ENCODE data around the gene NFKB1. TPM values are rescaled to one million over a fixed set of nuclear protein-coding genes. Genes with fewer than 3 reads are reported as not detected.

The NFKB1 gene
- total and polyA plus RNA-seq, 10 of the 15 experiments (the other 5 are each of a cell fraction or from before 2014, with no cell fraction given): 8.7 to 110 (median 57.3) TPM

GRCh38 chr4:102543030-102543928 lies 42.1 kb downstream of the NFKB1 start (continued):
- TF ChIP-seq, protein P1, sequence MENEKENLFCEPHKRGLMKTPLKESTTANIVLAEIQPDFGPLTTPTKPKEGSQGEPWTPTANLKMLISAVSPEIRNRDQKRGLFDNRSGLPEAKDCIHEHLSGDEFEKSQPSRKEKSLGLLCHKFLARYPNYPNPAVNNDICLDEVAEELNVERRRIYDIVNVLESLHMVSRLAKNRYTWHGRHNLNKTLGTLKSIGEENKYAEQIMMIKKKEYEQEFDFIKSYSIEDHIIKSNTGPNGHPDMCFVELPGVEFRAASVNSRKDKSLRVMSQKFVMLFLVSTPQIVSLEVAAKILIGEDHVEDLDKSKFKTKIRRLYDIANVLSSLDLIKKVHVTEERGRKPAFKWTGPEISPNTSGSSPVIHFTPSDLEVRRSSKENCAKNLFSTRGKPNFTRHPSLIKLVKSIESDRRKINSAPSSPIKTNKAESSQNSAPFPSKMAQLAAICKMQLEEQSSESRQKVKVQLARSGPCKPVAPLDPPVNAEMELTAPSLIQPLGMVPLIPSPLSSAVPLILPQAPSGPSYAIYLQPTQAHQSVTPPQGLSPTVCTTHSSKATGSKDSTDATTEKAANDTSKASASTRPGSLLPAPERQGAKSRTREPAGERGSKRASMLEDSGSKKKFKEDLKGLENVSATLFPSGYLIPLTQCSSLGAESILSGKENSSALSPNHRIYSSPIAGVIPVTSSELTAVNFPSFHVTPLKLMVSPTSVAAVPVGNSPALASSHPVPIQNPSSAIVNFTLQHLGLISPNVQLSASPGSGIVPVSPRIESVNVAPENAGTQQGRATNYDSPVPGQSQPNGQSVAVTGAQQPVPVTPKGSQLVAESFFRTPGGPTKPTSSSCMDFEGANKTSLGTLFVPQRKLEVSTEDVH (IDR thresholded peaks at IDR 0.05; ENCODE audit: low read depth, partially characterized antibody): no peak
- no peak for TF ChIP-seq SUPT20H (IDR thresholded peaks at IDR 0.05; ENCODE audit: borderline replicate concordance, control insufficient read depth, low read depth, low read length)
- TF ChIP-seq IKZF2 (IDR thresholded peaks at IDR 0.05): peak; percentile 99
- no peak; the same call in 1 of the 2 replicates for TF ChIP-seq ZNF687 (IDR thresholded peaks at IDR 0.05)
- TF ChIP-seq, protein P2, sequence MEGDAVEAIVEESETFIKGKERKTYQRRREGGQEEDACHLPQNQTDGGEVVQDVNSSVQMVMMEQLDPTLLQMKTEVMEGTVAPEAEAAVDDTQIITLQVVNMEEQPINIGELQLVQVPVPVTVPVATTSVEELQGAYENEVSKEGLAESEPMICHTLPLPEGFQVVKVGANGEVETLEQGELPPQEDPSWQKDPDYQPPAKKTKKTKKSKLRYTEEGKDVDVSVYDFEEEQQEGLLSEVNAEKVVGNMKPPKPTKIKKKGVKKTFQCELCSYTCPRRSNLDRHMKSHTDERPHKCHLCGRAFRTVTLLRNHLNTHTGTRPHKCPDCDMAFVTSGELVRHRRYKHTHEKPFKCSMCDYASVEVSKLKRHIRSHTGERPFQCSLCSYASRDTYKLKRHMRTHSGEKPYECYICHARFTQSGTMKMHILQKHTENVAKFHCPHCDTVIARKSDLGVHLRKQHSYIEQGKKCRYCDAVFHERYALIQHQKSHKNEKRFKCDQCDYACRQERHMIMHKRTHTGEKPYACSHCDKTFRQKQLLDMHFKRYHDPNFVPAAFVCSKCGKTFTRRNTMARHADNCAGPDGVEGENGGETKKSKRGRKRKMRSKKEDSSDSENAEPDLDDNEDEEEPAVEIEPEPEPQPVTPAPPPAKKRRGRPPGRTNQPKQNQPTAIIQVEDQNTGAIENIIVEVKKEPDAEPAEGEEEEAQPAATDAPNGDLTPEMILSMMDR (IDR thresholded peaks at IDR 0.05 in 2 of 3, conservative IDR thresholded peaks at IDR 0.05 in 1 of 3; ENCODE audit: control insufficient read depth in 2 of 3, extremely low read depth in 1 of 3, insufficient read depth in 1 of 3, low read depth in 3 of 3, low read length in 3 of 3): no peak
- peak; percentile 53 for TF ChIP-seq RUNX3 (IDR thresholded peaks at IDR 0.05; ENCODE audit: low read length)
- peak; percentile 93 for TF ChIP-seq GATAD2B (conservative IDR thresholded peaks at IDR 0.05; ENCODE audit: low read depth)
- TF ChIP-seq MEF2B (IDR thresholded peaks at IDR 0.05; ENCODE audit: partially characterized antibody, poor library complexity, severe bottlenecking): peak; percentile 98
- no peak for TF ChIP-seq ZNF274 (IDR thresholded peaks at IDR 0.05; ENCODE audit: insufficient read depth, insufficient read length)
- TF ChIP-seq CHD1 (IDR thresholded peaks at IDR 0.05; ENCODE audit: low read depth, low read length): 0 out of 2 replicates have a peak, but pooled peaks have one; percentile 57
- peak; percentile 92 for TF ChIP-seq SPI1 (IDR thresholded peaks at IDR 0.05; ENCODE audit: borderline replicate concordance, insufficient read depth, low read depth, low read length)
- no peak for TF ChIP-seq YBX1 (IDR thresholded peaks at IDR 0.05)
- no peak for TF ChIP-seq CBX3 (IDR thresholded peaks at IDR 0.05; ENCODE audit: borderline replicate concordance, low read depth)
- no peak for TF ChIP-seq SREBF1 (IDR thresholded peaks at IDR 0.05; ENCODE audit: low read length)
- TF ChIP-seq TARDBP (IDR thresholded peaks at IDR 0.05; ENCODE audit: borderline replicate concordance): no peak
- TF ChIP-seq ASH2L (IDR thresholded peaks at IDR 0.05; ENCODE audit: borderline replicate concordance, low read depth): no peak
- TF ChIP-seq EZH2 (IDR thresholded peaks at IDR 0.05; ENCODE audit: borderline replicate concordance, control insufficient read depth, low read depth, low read length): no peak
- no peak for TF ChIP-seq ZNF24 (IDR thresholded peaks at IDR 0.05)
- peak; percentile 74 for TF ChIP-seq MEF2A (IDR thresholded peaks at IDR 0.05; ENCODE audit: insufficient read depth, low read depth, low read length)
- TF ChIP-seq RCOR1 (conservative IDR thresholded peaks at IDR 0.05; ENCODE audit: low read depth, low read length): 0 out of 2 replicates have a peak, but pooled peaks have one; percentile 27
- TF ChIP-seq HDAC6 (IDR thresholded peaks at IDR 0.05; ENCODE audit: unreplicated experiment): no peak
